ENCODE results near the gene ASTN2. TPM values are rescaled to one million over a fixed set of nuclear protein-coding genes. Genes with fewer than 3 reads are reported as not detected.

Gene ASTN2
- total RNA-seq, 4 donors from 2014 or later: 0.94 to 5.6 (median 3.7) TPM

- Histone ChIP-seq H3K27ac (no peak overlapping the region), H3K4me1 (no peaks in the 10 kb centered on the region), H3K27me3 (no peaks in the 10 kb centered on the region), H3K9me3 (no peaks in the 10 kb centered on the region), H3K4me3 (replicated peaks in 1 of 3) (no peak overlapping the region), H3K36me3 (no peaks in the 10 kb centered on the region)
- intact Hi-C loops (cut with DNase I): no loop called here
- 86 to 94% methylated on average over 5 of the region's 5 CpGs for WGBS, 2 donors
- TF ChIP-seq POLR2A (IDR thresholded peaks at IDR 0.05): no peak
- TF ChIP-seq CTCF (IDR thresholded peaks at IDR 0.05): no peak
- no peak for DNase-seq
These were observed 30.8 kb upstream of the ASTN2 start for GRCh38 chr9:117445631-117446030.

DNA sequence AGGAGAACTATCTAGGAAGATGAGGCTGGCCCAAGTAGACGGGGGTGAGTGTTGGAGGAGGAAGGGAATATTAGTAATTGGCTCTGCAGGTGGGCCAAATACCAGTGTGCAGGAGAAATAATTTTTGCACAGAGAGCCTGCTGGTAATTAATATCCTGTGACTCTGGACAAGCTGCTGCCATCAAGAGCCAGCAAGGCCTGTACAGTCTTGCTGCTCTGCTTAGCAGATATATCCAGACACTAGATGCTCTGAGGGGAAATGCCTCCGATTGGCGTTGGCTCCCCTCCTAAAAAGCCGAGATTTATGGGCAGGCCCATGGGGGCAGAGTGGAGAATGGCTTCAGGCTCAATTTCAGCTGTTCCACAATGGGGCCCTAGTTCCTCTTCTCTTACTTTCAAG is 29.6 kb upstream of the ASTN2 start:
- no peaks in the 10 kb centered on the region for H3K4me1 ChIP-seq
- WGBS, 2 donors: 57 to 70% methylated on average over 4 of the region's 4 CpGs
- H3K4me3 ChIP-seq (replicated peaks in 1 of 3): no peak overlapping the region
- intact Hi-C loops (cut with DNase I): no loop called here
- no peaks in the 10 kb centered on the region for H3K36me3 ChIP-seq
- DNase-seq: no peak
- TF ChIP-seq POLR2A (IDR thresholded peaks at IDR 0.05): no peak
- TF ChIP-seq CTCF (IDR thresholded peaks at IDR 0.05): no peak
- H3K27ac ChIP-seq: no peak overlapping the region
- no peaks in the 10 kb centered on the region for H3K9me3 ChIP-seq
- no peaks in the 10 kb centered on the region for H3K27me3 ChIP-seq

- H3K9me3 ChIP-seq: no peaks in the 10 kb centered on the region
- no peaks in the 10 kb centered on the region for H3K27me3 ChIP-seq
- intact Hi-C loops (cut with DNase I): no loop called here
- no peak for DNase-seq
- H3K27ac ChIP-seq: no peak overlapping the region
- H3K4me3 ChIP-seq (replicated peaks in 1 of 3): no peak overlapping the region
- WGBS, 2 donors: 56 to 64% methylated on average over 6 of the region's 6 CpGs
- no peaks in the 10 kb centered on the region for H3K36me3 ChIP-seq
- no peaks in the 10 kb centered on the region for H3K4me1 ChIP-seq
- TF ChIP-seq POLR2A (IDR thresholded peaks at IDR 0.05) (no peak), CTCF (IDR thresholded peaks at IDR 0.05) (no peak)
These were observed 22.4 kb upstream of the ASTN2 start for GRCh38 chr9:117437283-117437682.

DNA sequence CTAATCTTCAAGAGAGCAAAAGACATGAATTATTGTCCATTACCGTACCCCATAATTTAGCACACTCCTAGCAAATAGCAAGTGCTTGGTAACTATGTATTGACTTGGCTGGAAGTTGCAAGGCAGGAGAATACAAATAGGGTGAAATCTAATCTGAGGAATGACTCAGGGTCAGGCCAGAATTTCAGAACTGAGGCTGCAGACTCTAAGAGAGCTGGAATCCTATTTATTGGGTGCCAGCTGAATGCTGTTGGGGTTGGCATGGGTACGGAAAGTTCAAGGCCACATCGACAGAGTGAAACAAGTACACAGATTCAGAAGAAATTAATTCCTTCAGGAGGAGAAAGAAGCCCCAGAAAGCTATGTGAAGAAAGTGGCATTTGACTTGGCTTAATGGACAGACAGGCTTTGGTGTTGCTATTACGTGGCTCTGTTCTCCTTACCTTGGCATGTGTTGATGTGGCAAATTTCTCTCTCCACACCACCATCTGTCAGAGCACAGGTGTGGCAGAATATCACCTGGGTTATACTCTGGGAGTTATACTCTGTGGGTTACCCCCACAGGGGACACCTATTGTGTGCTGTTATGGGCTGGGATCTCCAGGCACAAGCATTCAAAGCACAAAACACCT is 20.9 kb upstream of the ASTN2 start:
- H3K27me3 ChIP-seq: no peaks in the 10 kb centered on the region
- no peaks in the 10 kb centered on the region for H3K4me1 ChIP-seq
- H3K36me3 ChIP-seq: no peaks in the 10 kb centered on the region
- no peaks in the 10 kb centered on the region for H3K9me3 ChIP-seq
- H3K4me3 ChIP-seq (replicated peaks in 1 of 3): no peak overlapping the region
- no peak overlapping the region for H3K27ac ChIP-seq
- no peak for TF ChIP-seq POLR2A (IDR thresholded peaks at IDR 0.05)
- TF ChIP-seq CTCF (IDR thresholded peaks at IDR 0.05): no peak
- DNase-seq: no peak
- intact Hi-C loops (cut with DNase I): no loop called here
- 85 to 88% methylated on average over 4 of the region's 4 CpGs for WGBS, 2 donors

- DNase-seq: no peak
- no peak overlapping the region for H3K4me3 ChIP-seq (replicated peaks in 1 of 3)
- TF ChIP-seq CTCF (IDR thresholded peaks at IDR 0.05) (no peak), POLR2A (IDR thresholded peaks at IDR 0.05) (no peak)
- no peaks in the 10 kb centered on the region for H3K4me1 ChIP-seq
- no peaks in the 10 kb centered on the region for H3K9me3 ChIP-seq
- no peaks in the 10 kb centered on the region for H3K36me3 ChIP-seq
- H3K27ac ChIP-seq: no peak overlapping the region
- intact Hi-C loops (cut with DNase I): no loop called here
- no peaks in the 10 kb centered on the region for H3K27me3 ChIP-seq
These were observed 19.7 kb upstream of the ASTN2 start for GRCh38 chr9:117434566-117434965.

Data from thyroid gland (tissue), 4 donors.